Astrocyte (in vitro differentiated cells and primary cell): Measurements from ENCODE around the gene BCL7A.

Experiments
- EZH2 ChIP-seq: IDR thresholded peaks from 2 replicates; pipeline ENCODE4 v1.6.1; 2012; ENCODE audit warnings: mild to moderate bottlenecking, low read length, inconsistent platforms; ENCODE audit not compliant: insufficient read depth
- TF ChIP-seq, protein P1 (sequence below): IDR thresholded peaks from 2 replicates; pipeline ENCODE4 v1.5.1; 2011; ENCODE audit warnings: low read depth, mild to moderate bottlenecking, inconsistent platforms, low read length, moderate library complexity; ENCODE audit not compliant: insufficient read depth

DNA sequence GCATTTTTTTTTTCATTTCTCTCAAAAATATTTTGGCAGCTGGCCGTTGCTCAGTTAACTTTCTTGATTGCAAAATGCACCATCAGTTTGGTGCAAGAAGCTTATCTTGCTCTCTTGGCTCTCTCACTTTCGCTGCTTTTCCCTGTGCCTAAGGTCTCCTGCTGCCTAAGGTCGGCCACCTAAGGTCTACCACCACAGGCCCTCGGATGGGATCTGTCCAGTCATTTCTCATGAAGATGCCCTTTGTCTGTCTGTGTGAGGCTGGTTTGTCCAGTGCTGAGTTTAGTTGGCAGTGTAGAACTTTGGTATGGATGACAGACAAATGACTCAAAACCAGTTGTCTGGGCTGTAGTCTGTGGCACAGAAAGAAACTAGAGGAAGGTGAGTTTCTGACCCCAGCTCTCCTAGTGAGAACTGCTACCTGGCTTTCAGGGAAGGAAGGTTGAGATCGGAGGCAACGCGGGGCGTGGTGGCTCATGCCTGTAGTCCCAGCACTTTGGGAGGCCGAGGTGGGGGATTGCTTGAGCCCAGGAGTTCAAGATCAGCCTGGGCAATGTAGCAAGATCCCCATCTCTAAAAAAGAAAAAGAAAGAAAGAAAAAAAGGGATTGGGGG lies 59.5 kb downstream of the BCL7A start:
- TF ChIP-seq, protein P1, sequence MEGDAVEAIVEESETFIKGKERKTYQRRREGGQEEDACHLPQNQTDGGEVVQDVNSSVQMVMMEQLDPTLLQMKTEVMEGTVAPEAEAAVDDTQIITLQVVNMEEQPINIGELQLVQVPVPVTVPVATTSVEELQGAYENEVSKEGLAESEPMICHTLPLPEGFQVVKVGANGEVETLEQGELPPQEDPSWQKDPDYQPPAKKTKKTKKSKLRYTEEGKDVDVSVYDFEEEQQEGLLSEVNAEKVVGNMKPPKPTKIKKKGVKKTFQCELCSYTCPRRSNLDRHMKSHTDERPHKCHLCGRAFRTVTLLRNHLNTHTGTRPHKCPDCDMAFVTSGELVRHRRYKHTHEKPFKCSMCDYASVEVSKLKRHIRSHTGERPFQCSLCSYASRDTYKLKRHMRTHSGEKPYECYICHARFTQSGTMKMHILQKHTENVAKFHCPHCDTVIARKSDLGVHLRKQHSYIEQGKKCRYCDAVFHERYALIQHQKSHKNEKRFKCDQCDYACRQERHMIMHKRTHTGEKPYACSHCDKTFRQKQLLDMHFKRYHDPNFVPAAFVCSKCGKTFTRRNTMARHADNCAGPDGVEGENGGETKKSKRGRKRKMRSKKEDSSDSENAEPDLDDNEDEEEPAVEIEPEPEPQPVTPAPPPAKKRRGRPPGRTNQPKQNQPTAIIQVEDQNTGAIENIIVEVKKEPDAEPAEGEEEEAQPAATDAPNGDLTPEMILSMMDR = no peak
- TF ChIP-seq EZH2 = no peak
